AG04450 (cell line): ENCODE measurements around the gene ZNF785. TPM values are rescaled to one million over a fixed set of nuclear protein-coding genes. Genes with fewer than 3 reads are reported as not detected.

ENCODE experiments used
- CTCF ChIA-PET: fragments of 300-600, 350-600 bp; formaldehyde crosslinking; extraction: SDS; loops from one replicate; lab custom pipeline; 2022; ENCODE audit warnings: antibody characterized with exemption, inconsistent platforms; lab: Charles Lee
- POLR2A ChIA-PET: fragments of 350-600 bp; formaldehyde crosslinking; extraction: SDS; loops from one replicate; lab custom pipeline; 2021; ENCODE audit warnings: antibody characterized with exemption, inconsistent platforms; lab: Yijun Ruan, JAX
- DNase-seq: peaks from one replicate; pipeline ENCODE4 v3.0.0-alpha.2; 2011; ENCODE audit warnings: low read depth, low spot score
- H3K27ac ChIP-seq: one replicate; pipeline ENCODE4 v1.5.1; 2012; ENCODE audit warnings: low read depth, low read length, control low read depth
- H3K27me3 ChIP-seq: one replicate; pipeline ENCODE4 v1.6.0; 2012; ENCODE audit warnings: low read length; ENCODE audit not compliant: control insufficient read depth, insufficient read depth
- H3K4me3 ChIP-seq: 2 replicates; pipeline ENCODE4 v1.5.1; 2011; ENCODE audit warnings: mild to moderate bottlenecking, low read depth, low read length, control low read depth
- H3K9me3 ChIP-seq: 2 replicates; pipeline ENCODE4 v1.5.1; 2012; ENCODE audit warnings: low read length; ENCODE audit not compliant: control insufficient read depth, insufficient read depth
- polyA plus RNA-seq: library from polyadenylated mRNA; depleted of rRNA; stranded (reverse); fragments of >200 nt; gene quantifications from 2 replicates; pipeline ENCODE4 v1.2.3, GENCODE V29; 2011; rRNA removed
- small RNA-seq: library from RNA; depleted of rRNA; stranded (forward); fragments of <200 nt; gene quantifications from one replicate; pipeline ENCODE3, GENCODE V24; 2012; ENCODE audit warnings: low read depth; ENCODE audit not compliant: insufficient read length
- TF ChIP-seq, protein P1 (sequence below): IDR thresholded peaks from 2 replicates; pipeline ENCODE4 v1.5.1; 2011; ENCODE audit warnings: low read depth, low read length, control low read depth, inconsistent platforms

ZNF785 gene
- polyA plus RNA-seq, 1 experiment = 6.6 TPM

DNA sequence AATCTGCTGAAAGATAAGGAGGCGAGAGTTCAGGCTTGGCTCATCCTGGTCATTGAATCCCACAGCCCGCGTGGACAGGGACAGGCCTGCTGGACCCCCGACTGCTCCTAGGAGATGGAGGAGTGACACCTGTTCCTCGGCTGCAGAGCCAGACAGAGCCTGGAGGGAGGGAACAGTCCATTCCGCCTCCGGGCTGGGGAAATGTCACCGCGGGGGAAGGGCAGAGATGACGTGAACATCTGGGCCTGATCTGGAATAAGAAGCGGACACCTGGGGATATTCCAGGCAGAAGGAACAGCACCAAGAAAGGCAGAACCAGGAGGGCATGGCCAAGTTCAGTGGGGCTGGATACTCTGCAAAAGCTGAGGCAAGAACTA, 52.4 kb downstream of the ZNF785 start:
- Histone ChIP-seq H3K27ac (no peak overlapping the region), H3K9me3 (no peaks in the 10 kb centered on the region; the same call in 1 of the 2 replicates), H3K4me3 (no peak overlapping the region), H3K27me3 (no peaks in the 10 kb centered on the region)
- TF ChIP-seq, protein P1, sequence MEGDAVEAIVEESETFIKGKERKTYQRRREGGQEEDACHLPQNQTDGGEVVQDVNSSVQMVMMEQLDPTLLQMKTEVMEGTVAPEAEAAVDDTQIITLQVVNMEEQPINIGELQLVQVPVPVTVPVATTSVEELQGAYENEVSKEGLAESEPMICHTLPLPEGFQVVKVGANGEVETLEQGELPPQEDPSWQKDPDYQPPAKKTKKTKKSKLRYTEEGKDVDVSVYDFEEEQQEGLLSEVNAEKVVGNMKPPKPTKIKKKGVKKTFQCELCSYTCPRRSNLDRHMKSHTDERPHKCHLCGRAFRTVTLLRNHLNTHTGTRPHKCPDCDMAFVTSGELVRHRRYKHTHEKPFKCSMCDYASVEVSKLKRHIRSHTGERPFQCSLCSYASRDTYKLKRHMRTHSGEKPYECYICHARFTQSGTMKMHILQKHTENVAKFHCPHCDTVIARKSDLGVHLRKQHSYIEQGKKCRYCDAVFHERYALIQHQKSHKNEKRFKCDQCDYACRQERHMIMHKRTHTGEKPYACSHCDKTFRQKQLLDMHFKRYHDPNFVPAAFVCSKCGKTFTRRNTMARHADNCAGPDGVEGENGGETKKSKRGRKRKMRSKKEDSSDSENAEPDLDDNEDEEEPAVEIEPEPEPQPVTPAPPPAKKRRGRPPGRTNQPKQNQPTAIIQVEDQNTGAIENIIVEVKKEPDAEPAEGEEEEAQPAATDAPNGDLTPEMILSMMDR = no peak
- ChIA-PET POLR2A (no interaction called here), CTCF (no interaction called here)
- DNase-seq = no peak

DNA sequence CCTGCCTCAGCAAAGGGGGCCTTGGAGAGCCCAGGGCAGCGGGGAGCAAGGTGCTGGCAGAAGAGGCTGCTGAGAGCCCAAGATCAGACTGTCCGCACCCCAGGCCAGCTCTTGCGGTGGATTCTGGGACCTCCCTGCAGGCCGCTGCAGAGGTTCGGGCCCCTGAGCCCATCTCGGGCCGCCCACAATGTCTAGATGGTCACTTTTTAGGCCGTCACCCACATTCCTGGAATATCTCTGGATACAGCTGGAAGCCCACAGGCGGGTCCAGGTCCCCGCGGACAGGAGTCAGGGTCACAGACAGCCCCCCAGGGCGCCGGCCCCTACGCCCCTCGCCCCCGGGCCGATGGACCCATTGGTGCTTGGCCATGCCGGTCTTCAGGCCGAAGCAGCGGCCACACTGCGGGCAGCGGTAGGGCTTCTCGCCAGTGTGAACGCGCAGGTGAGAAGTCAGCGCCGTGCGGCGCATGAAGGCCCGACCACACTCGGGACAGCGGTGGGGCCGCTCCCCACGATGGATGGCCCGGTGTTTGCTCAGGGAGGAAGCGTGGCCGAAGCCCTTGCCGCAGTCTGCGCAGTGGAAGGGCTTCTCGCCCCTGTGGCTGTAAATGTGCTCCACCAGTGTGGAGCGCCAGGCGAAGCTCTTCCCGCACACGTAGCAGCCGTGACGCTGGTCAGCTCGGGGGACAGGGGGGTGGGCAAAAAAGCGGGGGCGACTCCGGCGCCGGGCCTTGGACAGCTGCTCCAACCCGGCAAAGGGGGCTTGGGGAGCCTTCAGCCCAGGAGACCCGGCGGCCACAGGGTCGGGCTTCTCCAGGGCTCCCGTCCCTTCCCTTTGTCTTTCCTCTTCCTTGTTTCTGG, 53.0 kb downstream of the ZNF785 start:
- Histone ChIP-seq H3K9me3 (no peaks in the 10 kb centered on the region; the same call in 1 of the 2 replicates), H3K27me3 (no peaks in the 10 kb centered on the region), H3K27ac (no peak overlapping the region), H3K4me3 (no peak overlapping the region)
- DNase-seq = no peak
- TF ChIP-seq, protein P1 = no peak
- ChIA-PET CTCF (no interaction called here), POLR2A (no interaction called here)

Small RNA genes within 50 kb of the gene (small RNA-seq; reads per million reads assigned to genes)
- gene AC093249.1 = not detected
- not detected for gene AC093249.4

Other genes with a start within 250 kb of the ZNF785 start
- 48.9 and 49.5 TPM in 2 replicates for gene CD2BP2, start 230.4 kb downstream of the ZNF785 start, polyA plus RNA-seq
- gene TBC1D10B, start 215.2 kb downstream of the ZNF785 start, polyA plus RNA-seq = 12.0 and 14.8 TPM in 2 replicates
- gene MYL11, start 210.9 kb downstream of the ZNF785 start, polyA plus RNA-seq = 0.55 TPM in 1 of 2 replicates, not detected in the other
- gene SEPTIN1, start 203.1 kb downstream of the ZNF785 start, polyA plus RNA-seq = not detected in 2 replicates
- 4.3 and 5.3 TPM in 2 replicates for gene ZNF48, start 190.3 kb downstream of the ZNF785 start, polyA plus RNA-seq
- 9.3 and 10.1 TPM in 2 replicates for gene ZNF771, start 178.1 kb downstream of the ZNF785 start, polyA plus RNA-seq
- gene DCTPP1, start 155.7 kb downstream of the ZNF785 start, polyA plus RNA-seq = 34.1 and 34.7 TPM in 2 replicates
- 41.2 and 47.1 TPM in 2 replicates for gene SEPHS2, start 139.8 kb downstream of the ZNF785 start, polyA plus RNA-seq
- not detected in 2 replicates for gene ITGAL, start 113.0 kb downstream of the ZNF785 start, polyA plus RNA-seq
- 9.8 and 14.5 TPM in 2 replicates for gene ZNF768, start 59.1 kb downstream of the ZNF785 start, polyA plus RNA-seq
- gene ZNF747, start 50.8 kb downstream of the ZNF785 start, polyA plus RNA-seq = 4.9 and 5.0 TPM in 2 replicates
- 2.5 and 3.2 TPM in 2 replicates for gene ZNF764, start 27.3 kb downstream of the ZNF785 start, polyA plus RNA-seq
- 5.5 and 6.8 TPM in 2 replicates for gene ZNF688, start 14.0 kb downstream of the ZNF785 start, polyA plus RNA-seq
- gene ZNF689, start 24.7 kb upstream of the ZNF785 start, polyA plus RNA-seq = 4.0 and 4.2 TPM in 2 replicates
- gene PRR14, start 65.3 kb upstream of the ZNF785 start, polyA plus RNA-seq = 4.9 and 6.9 TPM in 2 replicates
- gene FBRS, start 72.7 kb upstream of the ZNF785 start, polyA plus RNA-seq = 5.0 and 9.0 TPM in 2 replicates
- 3.1 and 5.8 TPM in 2 replicates for gene SRCAP, start 113.5 kb upstream of the ZNF785 start, polyA plus RNA-seq
- gene PHKG2, start 162.7 kb upstream of the ZNF785 start, polyA plus RNA-seq = 21.7 and 26.0 TPM in 2 replicates
- gene CFAP119, start 176.4 kb upstream of the ZNF785 start, polyA plus RNA-seq = 2.6 and 3.1 TPM in 2 replicates
- 66.8 and 75.5 TPM in 2 replicates for gene RNF40, start 176.6 kb upstream of the ZNF785 start, polyA plus RNA-seq
- 5.1 and 8.0 TPM in 2 replicates for gene ZNF629, start 201.5 kb upstream of the ZNF785 start, polyA plus RNA-seq